WTC11 (cell line): Measurements from ENCODE around the gene DNAI7.

ENCODE experiments used
- ATF3 ChIP-seq: sonication (generic); formaldehyde crosslinking; conservative IDR thresholded peaks from 2 replicates; pipeline ENCODE4 v1.8.1; 2022; ENCODE audit warnings: mild to moderate bottlenecking, missing genetic modification reagents
- E2F4 ChIP-seq: sonication (generic); formaldehyde crosslinking; IDR thresholded peaks from 2 replicates; pipeline ENCODE4 v1.8.1; 2022; ENCODE audit warnings: low read depth, mild to moderate bottlenecking, moderate library complexity, missing genetic modification reagents, borderline replicate concordance
- ETV6 ChIP-seq: sonication (generic); formaldehyde crosslinking; IDR thresholded peaks from 2 replicates; pipeline ENCODE4 v1.8.1; 2022; ENCODE audit warnings: mild to moderate bottlenecking, missing genetic modification reagents
- FOXK1 ChIP-seq: sonication (generic); formaldehyde crosslinking; IDR thresholded peaks from 2 replicates; pipeline ENCODE4 v1.8.0; 2022; ENCODE audit warnings: mild to moderate bottlenecking, moderate library complexity, missing genetic modification reagents
- FOXP1 ChIP-seq: sonication (generic); formaldehyde crosslinking; IDR thresholded peaks from 2 replicates; pipeline ENCODE4 v1.8.0; 2022; ENCODE audit warnings: missing genetic modification reagents, mild to moderate bottlenecking, moderate library complexity, borderline replicate concordance
- MYBL2 ChIP-seq: sonication (generic); formaldehyde crosslinking; IDR thresholded peaks from 2 replicates; pipeline ENCODE4 v1.8.1; 2023; ENCODE audit warnings: mild to moderate bottlenecking, moderate library complexity, missing genetic modification reagents
- NFYB ChIP-seq: sonication (generic); formaldehyde crosslinking; conservative IDR thresholded peaks from 2 replicates; pipeline ENCODE4 v1.8.0; 2022; ENCODE audit warnings: low read depth, missing genetic modification reagents
- SP1 ChIP-seq: sonication (generic); formaldehyde crosslinking; conservative IDR thresholded peaks from 2 replicates; pipeline ENCODE4 v1.8.1; 2022; ENCODE audit warnings: missing genetic modification reagents
- ZNF121 ChIP-seq: sonication (generic); formaldehyde crosslinking; IDR thresholded peaks from 2 replicates; pipeline ENCODE4 v1.8.0; 2023; ENCODE audit warnings: missing genetic modification reagents
- ZNF232 ChIP-seq: sonication (generic); formaldehyde crosslinking; IDR thresholded peaks from 2 replicates; pipeline ENCODE4 v1.8.0; 2022; ENCODE audit warnings: mild to moderate bottlenecking, missing genetic modification reagents
- ZNF317 ChIP-seq: sonication (generic); formaldehyde crosslinking; IDR thresholded peaks from 2 replicates; pipeline ENCODE4 v1.8.1; 2023; ENCODE audit warnings: low read depth, mild to moderate bottlenecking, moderate library complexity, missing genetic modification reagents, borderline replicate concordance
- TF ChIP-seq, protein P1 (sequence below): fragments of 200-600 bp; IDR thresholded peaks from 2 replicates; pipeline ENCODE4 v1.8.0; 2022; ENCODE audit warnings: antibody characterized with exemption

GRCh38 chr12:25182765-25183164 lies 12.2 kb downstream of the DNAI7 start:
- TF ChIP-seq ATF3, result no peak
- TF ChIP-seq, protein P1, sequence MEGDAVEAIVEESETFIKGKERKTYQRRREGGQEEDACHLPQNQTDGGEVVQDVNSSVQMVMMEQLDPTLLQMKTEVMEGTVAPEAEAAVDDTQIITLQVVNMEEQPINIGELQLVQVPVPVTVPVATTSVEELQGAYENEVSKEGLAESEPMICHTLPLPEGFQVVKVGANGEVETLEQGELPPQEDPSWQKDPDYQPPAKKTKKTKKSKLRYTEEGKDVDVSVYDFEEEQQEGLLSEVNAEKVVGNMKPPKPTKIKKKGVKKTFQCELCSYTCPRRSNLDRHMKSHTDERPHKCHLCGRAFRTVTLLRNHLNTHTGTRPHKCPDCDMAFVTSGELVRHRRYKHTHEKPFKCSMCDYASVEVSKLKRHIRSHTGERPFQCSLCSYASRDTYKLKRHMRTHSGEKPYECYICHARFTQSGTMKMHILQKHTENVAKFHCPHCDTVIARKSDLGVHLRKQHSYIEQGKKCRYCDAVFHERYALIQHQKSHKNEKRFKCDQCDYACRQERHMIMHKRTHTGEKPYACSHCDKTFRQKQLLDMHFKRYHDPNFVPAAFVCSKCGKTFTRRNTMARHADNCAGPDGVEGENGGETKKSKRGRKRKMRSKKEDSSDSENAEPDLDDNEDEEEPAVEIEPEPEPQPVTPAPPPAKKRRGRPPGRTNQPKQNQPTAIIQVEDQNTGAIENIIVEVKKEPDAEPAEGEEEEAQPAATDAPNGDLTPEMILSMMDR, result no peak
- no peak for TF ChIP-seq ZNF121 (CRISPR knock-in tag)
- TF ChIP-seq NFYB (CRISPR knock-in tag), result no peak
- no peak for TF ChIP-seq SP1
- no peak for TF ChIP-seq MYBL2 (CRISPR knock-in tag)
- no peak for TF ChIP-seq ZNF317 (CRISPR knock-in tag)
- TF ChIP-seq FOXK1 (CRISPR knock-in tag), result no peak
- TF ChIP-seq ETV6 (CRISPR knock-in tag), result no peak
- no peak for TF ChIP-seq FOXP1 (CRISPR knock-in tag)
- no peak for TF ChIP-seq E2F4 (CRISPR knock-in tag)
- no peak for TF ChIP-seq ZNF232 (CRISPR knock-in tag)
